Central memory CD4-positive, alpha-beta T cell (primary cell): ENCODE measurements around the gene GLTP.
"Not testable (repeated sequence)": the region's sequence is repeated elsewhere in the genome, so short reads cannot be mapped to it uniquely, and the experiment has no call there.

ENCODE experiments used
- DNase-seq: peaks from one replicate; pipeline ENCODE4 v3.0.0; 2022

The GLTP gene

DNA sequence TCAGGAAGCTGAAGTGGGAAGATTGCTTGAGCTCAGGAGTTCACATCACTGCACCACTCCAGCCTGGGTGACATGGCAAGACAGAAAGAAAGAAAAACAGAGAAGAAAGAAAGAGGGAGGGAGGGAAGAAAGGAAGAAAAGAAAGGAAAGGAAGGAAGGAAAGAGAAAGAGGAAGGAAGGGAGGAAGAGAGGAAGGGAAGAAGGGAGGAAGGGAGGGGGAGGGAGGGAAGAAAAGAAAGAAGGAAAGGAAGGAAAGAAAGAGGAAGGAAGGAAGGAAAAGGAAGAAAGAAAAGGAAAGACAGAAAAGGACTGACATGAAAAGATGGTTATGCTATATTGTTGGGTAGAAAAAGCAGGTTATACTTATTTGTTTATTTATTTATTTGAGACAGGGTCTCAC is 3.9 kb downstream of the GLTP start:
- DNase-seq, result no peak

- DNase-seq, result no peak
Measured at GRCh38 chr12:109875572-109876131, 4.7 kb downstream of the GLTP start.

GRCh38 chr12:109873653-109874052 is 6.7 kb downstream of the GLTP start:
- DNase-seq, result no peak

GRCh38 chr12:109871668-109872314 is 8.6 kb downstream of the GLTP start:
- DNase-seq, result no peak

- no peak for DNase-seq
Measured at GRCh38 chr12:109870648-109871047, 9.7 kb downstream of the GLTP start.

DNA sequence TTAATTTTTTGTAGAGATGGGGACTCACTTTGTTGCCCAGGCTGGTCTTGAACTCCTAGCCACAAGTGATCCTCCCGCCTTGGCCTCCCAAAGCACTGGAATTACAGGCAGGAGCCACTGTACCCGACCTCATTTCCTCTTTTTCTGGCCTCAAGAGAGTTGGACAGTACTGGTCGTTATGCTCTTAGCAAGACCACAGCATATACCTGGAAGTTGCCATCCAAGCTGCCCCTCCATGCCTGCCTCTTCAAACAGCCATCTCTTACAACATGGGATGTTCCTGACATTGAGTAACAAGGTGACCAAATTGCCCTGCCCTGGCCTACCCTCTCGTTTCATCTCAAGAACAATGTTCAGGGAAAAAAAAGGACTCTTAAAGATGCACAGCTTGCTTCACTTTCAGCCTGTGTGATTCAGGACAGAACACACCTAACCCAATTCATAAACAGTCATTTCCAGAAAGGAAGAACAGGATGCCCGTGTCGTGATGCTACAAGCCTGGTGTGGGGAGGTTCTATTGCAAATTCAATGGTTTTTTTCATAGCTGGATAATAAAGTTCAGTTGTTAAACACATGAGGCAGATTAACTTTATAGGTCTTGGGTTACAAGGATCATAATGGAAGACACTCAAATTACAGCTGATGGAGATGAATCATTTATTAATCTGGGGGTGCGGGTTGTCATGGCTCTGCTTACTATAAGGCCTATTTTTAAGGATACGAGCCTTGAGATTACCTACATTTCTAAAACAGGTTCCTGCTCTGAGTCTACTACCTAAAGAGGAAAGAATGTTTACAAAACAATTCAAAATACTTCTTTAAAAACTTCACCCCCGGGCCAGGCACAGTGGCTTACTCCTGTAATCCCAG is 11.9 kb downstream of the GLTP start:
- no peak for DNase-seq

- DNase-seq, result no peak
Measured at GRCh38 chr12:109864916-109865315, 15.4 kb downstream of the GLTP start.

GRCh38 chr12:109863847-109864712 is 16.3 kb downstream of the GLTP start:
- DNase-seq, result no peak

DNA sequence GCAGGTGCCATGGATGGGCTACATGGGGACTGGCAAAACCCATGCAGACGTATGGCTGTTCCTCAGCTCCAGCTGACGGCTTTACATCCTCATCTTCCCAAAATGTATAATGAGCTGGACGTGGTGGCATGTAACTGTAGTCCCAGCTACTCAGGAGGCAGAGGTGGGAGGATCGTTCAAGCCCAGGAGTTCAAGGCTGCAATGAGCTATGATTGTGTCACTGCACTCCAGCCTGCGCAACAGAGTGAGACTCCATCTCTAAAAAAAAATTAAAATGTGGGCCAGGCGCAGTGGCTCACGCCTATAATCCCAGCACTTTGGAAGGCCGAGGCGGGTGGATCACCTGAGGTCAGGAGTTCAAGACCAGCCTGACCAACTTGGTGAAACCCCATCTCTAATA is 17.9 kb downstream of the GLTP start:
- not testable (repeated sequence) for DNase-seq

DNA sequence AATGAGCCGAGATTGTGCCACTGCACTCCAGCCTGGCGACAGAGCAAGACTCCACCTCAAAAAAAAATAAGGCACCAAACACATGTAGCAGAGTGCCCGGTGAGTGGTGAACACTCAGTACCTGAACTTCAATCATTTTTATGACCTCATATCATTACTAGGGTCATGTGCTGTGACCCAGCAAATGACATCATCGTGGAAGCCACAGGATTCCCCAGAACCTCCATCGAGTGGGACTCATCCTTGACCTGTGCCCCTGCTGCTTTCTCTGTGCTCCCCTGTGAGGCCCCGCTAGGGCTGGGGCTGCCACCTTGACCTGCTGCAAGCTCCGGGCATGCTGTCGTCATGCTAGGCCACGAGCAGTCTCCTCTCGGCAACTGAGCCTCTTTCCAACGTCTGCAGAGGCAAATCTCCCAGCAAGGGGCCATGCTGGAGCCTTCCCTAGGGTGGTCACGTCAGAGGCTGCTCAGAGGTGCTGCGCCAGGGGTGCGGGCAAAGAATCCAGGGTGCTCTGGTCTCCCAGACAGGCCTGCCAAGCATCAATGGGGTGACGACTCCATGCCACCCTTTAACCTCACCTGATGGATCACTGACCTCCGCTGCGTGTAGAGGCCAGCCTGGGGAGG is 18.5 kb downstream of the GLTP start:
- no peak for DNase-seq

- no peak for DNase-seq
Measured at GRCh38 chr12:109860977-109861376, 19.4 kb downstream of the GLTP start.

- no peak for DNase-seq
Measured at GRCh38 chr12:109858764-109859163, 21.6 kb downstream of the GLTP start.

DNA sequence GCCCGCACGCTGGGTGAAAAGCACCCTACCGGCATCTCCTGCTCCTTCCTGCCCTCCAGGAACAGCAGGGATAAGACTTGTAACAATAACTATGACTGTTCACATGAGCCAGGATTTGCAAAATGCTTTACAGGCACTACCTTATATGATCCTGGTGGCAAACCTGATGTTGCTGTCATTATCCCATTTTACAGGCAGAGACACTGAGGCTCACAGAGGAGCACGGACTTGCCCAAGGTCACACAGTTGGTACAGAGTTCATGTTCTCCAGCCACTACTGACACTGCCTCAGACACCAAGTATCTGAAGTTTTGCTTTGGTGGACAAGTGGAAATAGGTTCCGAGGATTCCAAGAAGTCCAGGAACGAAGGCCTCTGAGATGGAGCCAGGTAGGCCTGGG is 22.6 kb downstream of the GLTP start:
- DNase-seq, result no peak

DNA sequence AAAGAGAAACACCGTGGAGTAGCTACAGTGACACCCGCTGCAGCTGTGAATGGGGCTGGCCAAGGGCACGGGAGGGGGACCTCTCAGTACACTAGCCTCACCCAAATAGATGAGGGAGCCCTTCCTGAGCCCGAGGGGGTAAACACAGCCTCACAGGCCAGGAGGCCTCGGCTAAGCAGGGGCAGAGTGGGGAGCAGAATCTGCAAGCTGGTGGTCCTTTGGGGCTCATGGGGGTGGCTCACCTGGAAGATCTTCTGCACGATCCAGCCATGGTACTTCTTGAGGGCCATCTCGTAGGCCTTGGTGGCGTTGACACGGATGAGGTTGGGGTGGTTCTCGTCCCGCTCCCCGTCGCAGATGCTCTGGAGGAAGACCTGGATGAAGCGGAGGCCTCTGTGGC is 25.0 kb downstream of the GLTP start:
- no peak for DNase-seq

GRCh38 chr12:109850518-109850917 is 29.8 kb downstream of the GLTP start:
- not testable (repeated sequence) for DNase-seq

GRCh38 chr12:109847142-109847735 is 33.1 kb downstream of the GLTP start:
- DNase-seq, result no peak

GRCh38 chr12:109845824-109846205 is 34.5 kb downstream of the GLTP start:
- no peak for DNase-seq

GRCh38 chr12:109844983-109845823 is 35.1 kb downstream of the GLTP start:
- DNase-seq, result peak; percentile 76

- no peak for DNase-seq
Measured at GRCh38 chr12:109844091-109844490, 36.2 kb downstream of the GLTP start.

GRCh38 chr12:109842021-109842420 is 38.3 kb downstream of the GLTP start:
- no peak for DNase-seq

DNA sequence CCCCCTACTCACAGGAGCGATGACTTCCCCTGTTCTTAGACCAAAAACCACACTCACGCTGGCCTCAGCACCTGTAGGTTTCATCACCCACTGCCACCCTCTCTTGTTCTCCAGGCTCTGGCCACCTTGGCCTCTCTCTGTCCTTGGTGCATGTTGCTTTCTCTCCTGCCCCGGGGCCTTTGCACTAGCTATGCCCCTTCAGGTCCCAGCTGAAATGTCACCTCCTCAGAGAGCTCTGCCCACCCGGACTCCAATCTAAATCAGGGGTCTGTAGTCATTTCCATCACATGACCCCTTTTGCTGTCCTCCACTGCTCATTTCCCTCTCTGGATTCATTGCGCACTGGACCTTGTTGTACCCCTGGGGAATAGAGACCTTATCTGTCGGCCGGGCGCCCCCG is 39.0 kb downstream of the GLTP start:
- no peak for DNase-seq
